Endothelial cell of umbilical vein (primary cell): ENCODE measurements around the gene HAP1.

Experiments used
- CTCF ChIP-seq, 2 donors: IDR thresholded peaks; 1 replicate in 1 of 2; 2 replicates in 1 of 2; pipeline ENCODE4 v1.5.1; 2011; ENCODE audit warnings: low read length in 2 of 2, mild to moderate bottlenecking in 2 of 2, moderate library complexity in 2 of 2, control low read depth in 1 of 2, inconsistent platforms in 1 of 2, low read depth in 1 of 2; ENCODE audit not compliant: insufficient read depth in 1 of 2; ENCODE audit errors: extremely low read depth in 1 of 2
- EZH2 ChIP-seq: IDR thresholded peaks from 2 replicates; pipeline ENCODE4 v1.6.1; 2012; ENCODE audit warnings: borderline replicate concordance, low read depth, mild to moderate bottlenecking, moderate library complexity, low read length, inconsistent platforms; ENCODE audit not compliant: severe bottlenecking
- JUN ChIP-seq: IDR thresholded peaks from 2 replicates; pipeline ENCODE4 v1.6.1; 2011; ENCODE audit warnings: borderline replicate concordance, low read depth; ENCODE audit not compliant: insufficient read length, insufficient read depth
- MAX ChIP-seq: IDR thresholded peaks from 2 replicates; pipeline ENCODE4 v1.6.1; 2011; ENCODE audit not compliant: insufficient read depth, insufficient read length
- MYC ChIP-seq: IDR thresholded peaks from one replicate; pipeline ENCODE4 v1.6.1; 2011; ENCODE audit warnings: mild to moderate bottlenecking, low read depth, low read length
- POLR2A ChIP-seq: IDR thresholded peaks from 2 replicates; pipeline ENCODE4 v1.6.1; 2012; ENCODE audit warnings: low read depth, mild to moderate bottlenecking, control low read depth, low read length
- POLR2AphosphoS5 ChIP-seq: IDR thresholded peaks from 2 replicates; pipeline ENCODE4 v1.6.1; 2012; ENCODE audit warnings: low read depth, mild to moderate bottlenecking, control low read depth, low read length, moderate library complexity; ENCODE audit not compliant: insufficient read depth

DNA sequence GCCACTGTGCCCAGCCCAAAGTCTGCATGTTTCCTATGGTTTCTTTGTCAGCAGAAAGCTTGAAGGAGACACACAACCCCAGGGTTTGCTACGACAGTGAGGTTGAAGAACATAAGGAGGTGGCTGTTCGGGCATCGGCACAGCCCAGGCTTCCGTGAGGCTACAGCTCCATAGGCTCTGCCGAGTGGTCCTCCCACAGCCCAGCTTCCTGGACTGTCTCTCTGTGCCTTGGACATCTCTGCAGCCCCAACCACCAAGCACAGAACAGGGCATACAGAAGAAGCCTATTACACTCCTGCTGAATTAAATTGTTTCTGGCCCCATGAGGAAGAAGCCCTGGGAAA, 3.2 kb upstream of the HAP1 start:
- TF ChIP-seq CTCF (IDR thresholded peaks at IDR 0.05; ENCODE audit: extremely low read depth in 1 of 2, insufficient read depth in 1 of 2, low read depth in 1 of 2, low read length in 2 of 2), result no peak
- no peak for TF ChIP-seq POLR2A
- no peak for TF ChIP-seq POLR2AphosphoS5
- no peak for TF ChIP-seq EZH2
- no peak for TF ChIP-seq MYC
- no peak for TF ChIP-seq MAX
- TF ChIP-seq JUN, result no peak
